HEK293T (cell line): ENCODE results near the gene MYH14.

Experiments
- CTBP1 ChIP-seq: fragments of 450-650 bp; IDR thresholded peaks from 2 replicates; pipeline ENCODE4 v1.6.1; 2016; ENCODE audit warnings: borderline replicate concordance
- ELF4 ChIP-seq: fragments of 450-650 bp; IDR thresholded peaks from 2 replicates; pipeline ENCODE4 v1.6.1; 2017; ENCODE audit warnings: antibody characterized with exemption
- FOXA1 ChIP-seq: fragments of 450-650 bp; IDR thresholded peaks from 2 replicates; pipeline ENCODE4 v1.6.1; 2016; ENCODE audit warnings: mild to moderate bottlenecking
- FOXK2 ChIP-seq: fragments of 450-650 bp; IDR thresholded peaks from 2 replicates; pipeline ENCODE4 v1.6.1; 2016; ENCODE audit warnings: mild to moderate bottlenecking
- FOXM1 ChIP-seq: fragments of 450-650 bp; IDR thresholded peaks from 2 replicates; pipeline ENCODE4 v1.6.1; 2017; ENCODE audit warnings: mild to moderate bottlenecking, borderline replicate concordance
- PKNOX1 ChIP-seq: fragments of 450-650 bp; IDR thresholded peaks from 2 replicates; pipeline ENCODE4 v1.6.1; 2016
- SP1 ChIP-seq: fragments of 450-650 bp; IDR thresholded peaks from 2 replicates; pipeline ENCODE4 v1.6.1; 2017
- SUZ12 ChIP-seq: fragments of 450-650 bp; IDR thresholded peaks from 2 replicates; pipeline ENCODE4 v1.6.1; 2016; ENCODE audit warnings: mild to moderate bottlenecking

GRCh38 chr19:50328873-50329145 lies 125.4 kb downstream of the MYH14 start:
- no peak for TF ChIP-seq PKNOX1
- no peak for TF ChIP-seq SUZ12
- no peak for TF ChIP-seq ELF4
- no peak for TF ChIP-seq FOXK2
- no peak for TF ChIP-seq SP1
- no peak for TF ChIP-seq FOXA1
- TF ChIP-seq FOXM1, result no peak
- no peak for TF ChIP-seq CTBP1
